MM.1S (cell line): ENCODE data around the gene ANO2.

Source experiments
- EZH2 ChIP-seq: fragments of 300-600 bp; sonication (generic); optimal IDR thresholded peaks from 2 replicates; pipeline ENCODE3; 2017; ENCODE audit warnings: low read depth, mild to moderate bottlenecking, antibody characterized with exemption, low read length, mixed read lengths
- TF ChIP-seq, protein P1 (sequence below): fragments of 300-600 bp; sonication (generic); IDR thresholded peaks from 2 replicates; pipeline ENCODE4 v1.5.1; 2016; ENCODE audit warnings: antibody characterized with exemption, low read length, mixed read lengths

DNA sequence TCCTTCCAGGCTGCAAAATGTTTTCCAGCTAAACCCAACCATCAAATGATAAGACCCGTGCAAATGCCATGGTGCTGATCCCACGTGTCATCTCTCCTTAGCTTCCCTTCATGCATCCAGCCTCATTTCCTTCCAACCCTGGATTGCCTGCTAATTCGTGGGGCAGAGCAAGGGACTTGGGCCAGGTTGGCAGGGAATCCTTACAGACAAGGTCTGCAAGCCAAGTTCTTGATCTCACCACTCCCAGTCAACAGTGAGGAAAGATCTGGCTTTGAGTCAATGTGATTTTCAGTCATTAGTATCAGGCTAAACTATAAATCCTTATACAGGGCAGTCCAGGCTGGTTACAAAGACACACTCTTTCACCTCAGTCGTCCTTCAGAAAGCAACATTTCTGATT lies 150.9 kb downstream of the ANO2 start:
- TF ChIP-seq EZH2: no peak
- TF ChIP-seq, protein P1, sequence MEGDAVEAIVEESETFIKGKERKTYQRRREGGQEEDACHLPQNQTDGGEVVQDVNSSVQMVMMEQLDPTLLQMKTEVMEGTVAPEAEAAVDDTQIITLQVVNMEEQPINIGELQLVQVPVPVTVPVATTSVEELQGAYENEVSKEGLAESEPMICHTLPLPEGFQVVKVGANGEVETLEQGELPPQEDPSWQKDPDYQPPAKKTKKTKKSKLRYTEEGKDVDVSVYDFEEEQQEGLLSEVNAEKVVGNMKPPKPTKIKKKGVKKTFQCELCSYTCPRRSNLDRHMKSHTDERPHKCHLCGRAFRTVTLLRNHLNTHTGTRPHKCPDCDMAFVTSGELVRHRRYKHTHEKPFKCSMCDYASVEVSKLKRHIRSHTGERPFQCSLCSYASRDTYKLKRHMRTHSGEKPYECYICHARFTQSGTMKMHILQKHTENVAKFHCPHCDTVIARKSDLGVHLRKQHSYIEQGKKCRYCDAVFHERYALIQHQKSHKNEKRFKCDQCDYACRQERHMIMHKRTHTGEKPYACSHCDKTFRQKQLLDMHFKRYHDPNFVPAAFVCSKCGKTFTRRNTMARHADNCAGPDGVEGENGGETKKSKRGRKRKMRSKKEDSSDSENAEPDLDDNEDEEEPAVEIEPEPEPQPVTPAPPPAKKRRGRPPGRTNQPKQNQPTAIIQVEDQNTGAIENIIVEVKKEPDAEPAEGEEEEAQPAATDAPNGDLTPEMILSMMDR: no peak
